ENCODE measurements around the gene TMEM176A.

GRCh38 chr7:150755473-150756099 is 45.0 kb upstream of the TMEM176A start:
- TF ChIP-seq, protein P1, sequence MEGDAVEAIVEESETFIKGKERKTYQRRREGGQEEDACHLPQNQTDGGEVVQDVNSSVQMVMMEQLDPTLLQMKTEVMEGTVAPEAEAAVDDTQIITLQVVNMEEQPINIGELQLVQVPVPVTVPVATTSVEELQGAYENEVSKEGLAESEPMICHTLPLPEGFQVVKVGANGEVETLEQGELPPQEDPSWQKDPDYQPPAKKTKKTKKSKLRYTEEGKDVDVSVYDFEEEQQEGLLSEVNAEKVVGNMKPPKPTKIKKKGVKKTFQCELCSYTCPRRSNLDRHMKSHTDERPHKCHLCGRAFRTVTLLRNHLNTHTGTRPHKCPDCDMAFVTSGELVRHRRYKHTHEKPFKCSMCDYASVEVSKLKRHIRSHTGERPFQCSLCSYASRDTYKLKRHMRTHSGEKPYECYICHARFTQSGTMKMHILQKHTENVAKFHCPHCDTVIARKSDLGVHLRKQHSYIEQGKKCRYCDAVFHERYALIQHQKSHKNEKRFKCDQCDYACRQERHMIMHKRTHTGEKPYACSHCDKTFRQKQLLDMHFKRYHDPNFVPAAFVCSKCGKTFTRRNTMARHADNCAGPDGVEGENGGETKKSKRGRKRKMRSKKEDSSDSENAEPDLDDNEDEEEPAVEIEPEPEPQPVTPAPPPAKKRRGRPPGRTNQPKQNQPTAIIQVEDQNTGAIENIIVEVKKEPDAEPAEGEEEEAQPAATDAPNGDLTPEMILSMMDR (IDR thresholded peaks at IDR 0.05 in 8 of 11, conservative IDR thresholded peaks at IDR 0.05 in 3 of 11) = peak in 1 of 11 experiments; percentile 8
- TF ChIP-seq POLR2AphosphoS5 (IDR thresholded peaks at IDR 0.05) = peak in 1 of 3 donors; percentile 86
- TF ChIP-seq POLR2A (IDR thresholded peaks at IDR 0.05) = no peak
